Cardiac muscle cell (in vitro differentiated cells and primary cell): ENCODE measurements around the gene SFTPB. TPM values are rescaled to one million over a fixed set of nuclear protein-coding genes. Genes with fewer than 3 reads are reported as not detected.
"Not testable (repeated sequence)": the region's sequence is repeated elsewhere in the genome, so short reads cannot be mapped to it uniquely, and the experiment has no call there.

Experiments used
- DNase-seq, 2 donors: peaks; one replicate each; pipeline versions ENCODE4 v3.0.0 to v3.0.0-alpha.2; 2010 to 2017; ENCODE audit warnings: low read depth in 1 of 2, low spot score in 1 of 2
- H3K27ac ChIP-seq: fragments of 200-600 bp; sonication (generic); 2 replicates; pipeline ENCODE4 v1.5.1; 2016
- H3K27me3 ChIP-seq: fragments of 200-600 bp; sonication (generic); 2 replicates; pipeline ENCODE4 v1.6.0; 2016; ENCODE audit warnings: control low read depth
- H3K36me3 ChIP-seq: fragments of 200-600 bp; sonication (generic); 2 replicates; pipeline ENCODE4 v1.5.1; 2016; ENCODE audit warnings: control low read depth
- H3K4me1 ChIP-seq: fragments of 200-600 bp; sonication (generic); 2 replicates; pipeline ENCODE4 v1.8.1; 2017; ENCODE audit warnings: low read depth, mild to moderate bottlenecking, mixed run types
- H3K4me3 ChIP-seq: fragments of 200-600 bp; sonication (generic); 2 replicates; pipeline ENCODE4 v1.5.1; 2016; ENCODE audit warnings: mild to moderate bottlenecking
- H3K9me3 ChIP-seq: fragments of 200-600 bp; sonication (generic); 2 replicates; pipeline ENCODE4 v1.5.1; 2017; ENCODE audit warnings: low read depth, mild to moderate bottlenecking, control low read depth
- CTCF ChIP-seq: IDR thresholded peaks from 2 replicates; pipeline ENCODE4 v1.5.1; 2012; ENCODE audit warnings: low read depth, mild to moderate bottlenecking, low read length
- polyA plus RNA-seq: library from polyadenylated mRNA; unstranded; fragments of >200 nt; fragmentation: Nextera tagmentation; extraction: Ambion mirVana; gene quantifications from 2 replicates; pipeline ENCODE4 v1.2.1, GENCODE V29; 2016
- total RNA-seq: library from RNA; depleted of rRNA; stranded (reverse); fragments of >200 nt; gene quantifications from 2 replicates; pipeline ENCODE4 v1.2.3, GENCODE V29; 2016

The SFTPB gene
- total and polyA plus RNA-seq, 2 experiments from 2014 or later: not detected

GRCh38 chr2:85674417-85674816 is 6.4 kb upstream of the SFTPB start:
- Histone ChIP-seq H3K27me3 (no peaks in the 10 kb centered on the region), H3K4me1 (peaks cover 4% of the 10 kb centered on the region), H3K36me3 (no peaks in the 10 kb centered on the region), H3K27ac (no peak overlapping the region), H3K4me3 (no peak overlapping the region), H3K9me3 (no peaks in the 10 kb centered on the region)
- no peak for DNase-seq
- TF ChIP-seq CTCF: no peak

- Histone ChIP-seq H3K36me3 (no peaks in the 10 kb centered on the region), H3K27me3 (no peaks in the 10 kb centered on the region), H3K27ac (no peak overlapping the region), H3K4me3 (no peak overlapping the region), H3K4me1 (peaks cover 4% of the 10 kb centered on the region), H3K9me3 (no peaks in the 10 kb centered on the region)
- DNase-seq: no peak
- TF ChIP-seq CTCF: no peak
Measured at GRCh38 chr2:85673716-85674375, 5.8 kb upstream of the SFTPB start.

GRCh38 chr2:85672456-85672855 is 4.5 kb upstream of the SFTPB start:
- Histone ChIP-seq H3K27ac (no peak overlapping the region), H3K36me3 (no peaks in the 10 kb centered on the region), H3K9me3 (no peaks in the 10 kb centered on the region), H3K4me3 (no peak overlapping the region), H3K27me3 (no peaks in the 10 kb centered on the region), H3K4me1 (peaks cover 4% of the 10 kb centered on the region)
- DNase-seq: no peak
- no peak for TF ChIP-seq CTCF

GRCh38 chr2:85670416-85670815 is 2.4 kb upstream of the SFTPB start:
- not testable (repeated sequence) for H3K36me3 ChIP-seq, H3K9me3 ChIP-seq

GRCh38 chr2:85669549-85669948 is 1.6 kb upstream of the SFTPB start:
- no peaks in the 10 kb centered on the region for H3K36me3 ChIP-seq
- H3K9me3 ChIP-seq: no peaks in the 10 kb centered on the region
- H3K27ac ChIP-seq: no peak overlapping the region
- no peak for DNase-seq
- no peak for TF ChIP-seq CTCF
- H3K4me1 ChIP-seq: no peaks in the 10 kb centered on the region
- H3K4me3 ChIP-seq: no peak overlapping the region
- no peaks in the 10 kb centered on the region for H3K27me3 ChIP-seq

More at GRCh38 chr2:85670416-85670815, 2.4 kb upstream of the SFTPB start:
- H3K4me1 ChIP-seq, H3K27me3 ChIP-seq, H3K4me3 ChIP-seq, DNase-seq, H3K27ac ChIP-seq: not testable (repeated sequence)

GRCh38 chr2:85668857-85669142 is 801 bp upstream of the SFTPB start:
- Histone ChIP-seq H3K27ac (no peak overlapping the region), H3K4me3 (no peak overlapping the region), H3K27me3 (no peaks in the 10 kb centered on the region), H3K9me3 (no peaks in the 10 kb centered on the region), H3K36me3 (no peaks in the 10 kb centered on the region), H3K4me1 (no peaks in the 10 kb centered on the region)
- no peak for DNase-seq
- no peak for TF ChIP-seq CTCF
